Measurements from ENCODE around the gene SLC12A6.

The SLC12A6 gene

DNA sequence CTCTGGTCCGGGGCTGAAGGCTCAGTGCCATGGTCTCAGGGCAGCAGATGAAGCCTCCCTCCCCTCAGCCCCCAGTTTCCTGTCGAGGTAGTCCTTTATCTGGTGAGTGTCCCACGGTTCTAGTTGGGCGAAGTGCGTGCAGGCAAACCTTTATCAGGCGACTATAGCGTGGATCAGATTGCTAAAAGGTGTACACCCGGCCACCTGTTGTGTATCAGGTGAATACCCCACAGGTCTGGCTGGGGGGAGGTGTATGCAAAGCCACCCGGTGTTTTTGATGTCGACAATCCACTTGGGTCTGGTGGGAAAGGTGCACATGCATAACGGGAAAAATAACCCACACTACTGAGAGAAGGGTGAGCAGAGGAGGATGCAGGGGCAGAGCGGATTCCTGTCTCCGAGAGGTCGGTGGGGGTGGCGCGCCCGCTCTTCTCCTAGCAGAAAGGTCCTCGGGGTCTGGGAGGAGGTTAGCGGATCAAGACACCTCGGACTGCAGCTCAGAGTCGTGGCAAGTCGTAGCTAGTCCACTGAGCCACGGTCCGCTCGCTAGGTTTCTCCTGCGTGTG is 507 bp downstream of the SLC12A6 start (continued):
- no peak for TF ChIP-seq OVOL3 (tag by site-specific recombination; IDR thresholded peaks at IDR 0.05)
- TF ChIP-seq TSHZ1 (tag by site-specific recombination; IDR thresholded peaks at IDR 0.05; ENCODE audit: borderline replicate concordance), result no peak
- no peak for TF ChIP-seq KLF17 (tag by site-specific recombination; IDR thresholded peaks at IDR 0.05)
- TF ChIP-seq SCRT2 (tag by site-specific recombination; IDR thresholded peaks at IDR 0.05), result peak; percentile 93
- TF ChIP-seq ZNF704 (tag by site-specific recombination; IDR thresholded peaks at IDR 0.05), result no peak
- TF ChIP-seq ZBTB8A (tag by site-specific recombination; IDR thresholded peaks at IDR 0.05), result no peak
- no peak for TF ChIP-seq ZNF311 (tag by site-specific recombination; IDR thresholded peaks at IDR 0.05; ENCODE audit: borderline replicate concordance)
- TF ChIP-seq PRDM10 (tag by site-specific recombination; IDR thresholded peaks at IDR 0.05), result peak; percentile 77
- 0 out of 2 replicates have a peak, but pooled peaks have one; percentile 13 for TF ChIP-seq ZNF629 (tag by site-specific recombination; IDR thresholded peaks at IDR 0.05)
- TF ChIP-seq, protein P1, sequence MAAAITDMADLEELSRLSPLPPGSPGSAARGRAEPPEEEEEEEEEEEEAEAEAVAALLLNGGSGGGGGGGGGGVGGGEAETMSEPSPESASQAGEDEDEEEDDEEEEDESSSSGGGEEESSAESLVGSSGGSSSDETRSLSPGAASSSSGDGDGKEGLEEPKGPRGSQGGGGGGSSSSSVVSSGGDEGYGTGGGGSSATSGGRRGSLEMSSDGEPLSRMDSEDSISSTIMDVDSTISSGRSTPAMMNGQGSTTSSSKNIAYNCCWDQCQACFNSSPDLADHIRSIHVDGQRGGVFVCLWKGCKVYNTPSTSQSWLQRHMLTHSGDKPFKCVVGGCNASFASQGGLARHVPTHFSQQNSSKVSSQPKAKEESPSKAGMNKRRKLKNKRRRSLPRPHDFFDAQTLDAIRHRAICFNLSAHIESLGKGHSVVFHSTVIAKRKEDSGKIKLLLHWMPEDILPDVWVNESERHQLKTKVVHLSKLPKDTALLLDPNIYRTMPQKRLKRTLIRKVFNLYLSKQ (tag by site-specific recombination; IDR thresholded peaks at IDR 0.05; ENCODE audit: borderline replicate concordance), result no peak
- no peak for TF ChIP-seq ZNF146 (tag by site-specific recombination; IDR thresholded peaks at IDR 0.05)
- TF ChIP-seq ZIC2 (tag by site-specific recombination; IDR thresholded peaks at IDR 0.05), result no peak
- TF ChIP-seq ZNF37A (tag by site-specific recombination; IDR thresholded peaks at IDR 0.05), result no peak
- TF ChIP-seq ZNF843 (tag by site-specific recombination; IDR thresholded peaks at IDR 0.05), result no peak
- TF ChIP-seq ZNF169 (tag by site-specific recombination; IDR thresholded peaks at IDR 0.05), result no peak
- TF ChIP-seq ZNF600 (tag by site-specific recombination; IDR thresholded peaks at IDR 0.05), result 0 out of 2 replicates have a peak, but pooled peaks have one; percentile 9
- no peak for TF ChIP-seq ZNF211 (tag by site-specific recombination; IDR thresholded peaks at IDR 0.05; ENCODE audit: low read depth)
- no peak for TF ChIP-seq ZNF596 (tag by site-specific recombination; IDR thresholded peaks at IDR 0.05)
- no peak for TF ChIP-seq ZNF513 (tag by site-specific recombination; IDR thresholded peaks at IDR 0.05)
- TF ChIP-seq WT1 (tag by site-specific recombination; IDR thresholded peaks at IDR 0.05), result no peak
- TF ChIP-seq ZBTB7A (tag by site-specific recombination; IDR thresholded peaks at IDR 0.05; ENCODE audit: low read depth), result no peak
